Mesendoderm (in vitro differentiated cells): Measurements from ENCODE around the gene MPC1. TPM values are rescaled to one million over a fixed set of nuclear protein-coding genes. Genes with fewer than 3 reads are reported as not detected.

ENCODE experiments used
- DNase-seq: peaks from one replicate; pipeline ENCODE4 v3.0.0; 2013
- H2AK5ac ChIP-seq: 2 replicates; pipeline ENCODE4 v1.6.1; 2013; ENCODE audit warnings: low read length, inconsistent platforms
- H2BK120ac ChIP-seq: 2 replicates; pipeline ENCODE4 v1.6.1; 2013; ENCODE audit warnings: low read depth, mild to moderate bottlenecking, low read length, moderate library complexity, mixed read lengths
- H2BK15ac ChIP-seq: replicated peaks from 2 replicates; pipeline ENCODE4 v1.6.1; 2013; ENCODE audit warnings: low read depth, mild to moderate bottlenecking, moderate library complexity
- H2BK5ac ChIP-seq: 2 replicates; pipeline ENCODE4 v1.6.1; 2013; ENCODE audit warnings: low read length, inconsistent platforms
- H3K18ac ChIP-seq: 2 replicates; pipeline ENCODE4 v1.6.1; 2013; ENCODE audit warnings: mild to moderate bottlenecking, low read length, mixed read lengths
- H3K23ac ChIP-seq: one replicate; pipeline ENCODE4 v1.6.1; 2013; ENCODE audit warnings: low read length
- H3K27ac ChIP-seq: 2 replicates; pipeline ENCODE4 v1.5.1; 2013; ENCODE audit warnings: low read depth, mild to moderate bottlenecking, inconsistent platforms, low read length, moderate library complexity
- H3K27me3 ChIP-seq: 2 replicates; pipeline ENCODE4 v1.6.1; 2013; ENCODE audit warnings: low read length, control low read depth, mild to moderate bottlenecking, inconsistent platforms; ENCODE audit not compliant: insufficient read depth, poor library complexity
- H3K36me3 ChIP-seq: 2 replicates; pipeline ENCODE4 v1.6.1; 2013; ENCODE audit warnings: low read length, inconsistent platforms; ENCODE audit not compliant: control insufficient read depth, insufficient read depth
- H3K4ac ChIP-seq: one replicate; pipeline ENCODE4 v1.6.1; 2013; ENCODE audit warnings: low read depth, mild to moderate bottlenecking, low read length, moderate library complexity
- H3K4me1 ChIP-seq: 2 replicates; pipeline ENCODE4 v1.6.1; 2013; ENCODE audit warnings: low read depth, low read length, inconsistent platforms; ENCODE audit not compliant: control insufficient read depth
- H3K4me2 ChIP-seq: 2 replicates; pipeline ENCODE4 v1.6.1; 2013; ENCODE audit warnings: low read length
- H3K4me3 ChIP-seq: 2 replicates; pipeline ENCODE4 v1.5.1; 2013; ENCODE audit warnings: mild to moderate bottlenecking, low read length
- H3K56ac ChIP-seq: one replicate; pipeline ENCODE4 v1.6.1; 2013; ENCODE audit warnings: low read length
- H3K79me1 ChIP-seq: 2 replicates; pipeline ENCODE4 v1.6.1; 2013; ENCODE audit warnings: low read length, inconsistent platforms
- H3K79me2 ChIP-seq: 2 replicates; pipeline ENCODE4 v1.6.1; 2013; ENCODE audit warnings: mild to moderate bottlenecking, low read length; ENCODE audit not compliant: control insufficient read depth, insufficient read depth
- H3K9ac ChIP-seq: 2 replicates; pipeline ENCODE4 v1.6.1; 2013; ENCODE audit warnings: low read length, inconsistent platforms
- H4K5ac ChIP-seq: one replicate; pipeline ENCODE4 v1.6.1; 2013; ENCODE audit warnings: low read length
- H4K8ac ChIP-seq: one replicate; pipeline ENCODE4 v1.6.1; 2013; ENCODE audit warnings: low read depth, mild to moderate bottlenecking, control low read depth, low read length, moderate library complexity
- WGBS: extraction: QIAGEN DNeasy Blood & Tissue Kit; methylation state at CpG from one replicate; pipeline ENCODE4 v1.1.7; 2013; ENCODE audit warnings: low lambda C conversion rate, missing lambda C conversion rate; ENCODE audit not compliant: insufficient coverage; ENCODE audit errors: extremely low coverage; 5-methylcytosine and 5-hydroxymethylcytosine counted together
- polyA plus RNA-seq, 2 experiments: library from polyadenylated mRNA; stranded (reverse); fragments of 200-250 nt; gene quantifications; one replicate each; pipeline ENCODE4 v1.2.3, GENCODE V29; 2013

The MPC1 gene
- polyA plus RNA-seq (2013, experiment 1 of 2), result 29.7 TPM
- polyA plus RNA-seq (2013, experiment 2 of 2), result 27.6 TPM

DNA sequence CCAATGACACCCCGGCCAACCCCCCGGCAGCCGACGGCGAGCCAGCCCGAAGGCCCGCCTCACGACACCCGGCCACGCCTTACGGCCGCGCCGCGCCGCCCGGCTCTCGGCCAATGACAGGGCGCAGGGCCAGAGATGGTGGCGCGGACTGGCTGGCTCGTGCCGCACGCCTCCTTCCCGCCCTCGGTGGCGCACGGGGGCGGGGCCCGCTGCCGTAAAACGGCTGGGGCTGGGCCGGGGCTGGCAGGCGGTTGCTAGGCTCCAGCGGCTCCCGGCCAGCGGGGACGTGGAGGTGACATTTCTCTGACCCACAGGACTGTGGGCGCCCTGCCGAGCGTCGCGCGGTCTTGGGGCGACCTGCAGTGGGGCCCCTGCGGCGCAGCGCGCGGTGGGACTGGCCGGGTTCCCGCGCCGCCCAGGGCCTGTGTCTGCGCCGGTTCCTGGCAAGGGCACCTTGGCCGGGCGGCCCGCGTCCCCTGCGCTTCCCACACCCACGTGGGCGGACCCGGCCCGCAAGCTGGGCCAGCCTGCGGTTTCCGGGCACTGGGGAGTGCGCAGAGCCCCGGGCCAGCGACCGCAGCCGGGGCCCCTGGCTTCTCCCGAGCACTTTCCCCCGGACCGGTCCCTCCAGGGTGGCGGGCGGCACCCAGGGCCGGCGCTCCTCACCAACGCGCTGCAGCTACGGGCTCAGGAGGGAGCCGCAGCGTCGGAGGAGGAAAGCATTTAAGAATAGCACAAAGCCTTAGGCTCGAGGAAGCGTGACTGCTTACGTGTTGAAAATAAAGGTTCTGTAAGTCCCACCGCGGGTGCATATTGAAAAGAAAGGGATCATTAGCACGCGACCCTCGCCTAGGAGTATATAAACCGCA is at the start of gene MPC1:
MPC1 (minus strand) TSS at position 8 of the 869 bp plus-strand sequence. CDS start 64 bp downstream, outside the sequence.
- Histone ChIP-seq H2AK5ac (no peak within 1 kb of the TSS), H2BK5ac (no peak within 1 kb of the TSS), H3K4me3 (peak within 1 kb of the TSS; percentile 78), H4K8ac (no peak within 1 kb of the TSS), H2BK120ac (no peak within 1 kb of the TSS), H3K9ac (peak within 1 kb of the TSS; percentile 84), H3K27me3 (no peaks in the 10 kb centered on the region), H3K79me1 (no peaks in the 10 kb centered on the region), H3K79me2 (no peaks in the 10 kb centered on the region), H2BK15ac (no peak within 1 kb of the TSS), H3K56ac (peak within 1 kb of the TSS; percentile 90), H3K4ac (no peak within 1 kb of the TSS), H3K27ac (peak within 1 kb of the TSS; percentile 68), H3K4me2 (peak within 1 kb of the TSS; percentile 97), H3K18ac (peak within 1 kb of the TSS; percentile 25), H3K23ac (no peak within 1 kb of the TSS), H4K5ac (no peak within 1 kb of the TSS), H3K36me3 (no peaks in the 10 kb centered on the region), H3K4me1 (no peaks in the 10 kb centered on the region)
- no CpG with 5 or more reads among the region's 94 CpGs for WGBS
- DNase-seq, result peak; percentile 98

GRCh38 chr6:166430269-166430668 is 47.5 kb upstream of the MPC1 start:
- Histone ChIP-seq H3K27me3 (no peaks in the 10 kb centered on the region), H3K27ac (no peak overlapping the region), H3K9ac (no peak overlapping the region), H3K18ac (no peak overlapping the region), H3K4ac (no peak overlapping the region), H3K36me3 (no peaks in the 10 kb centered on the region), H3K23ac (no peak overlapping the region), H4K8ac (no peak overlapping the region), H3K79me2 (no peaks in the 10 kb centered on the region), H2BK120ac (no peak overlapping the region), H3K79me1 (no peaks in the 10 kb centered on the region), H2BK5ac (no peak overlapping the region), H3K4me2 (no peak overlapping the region), H4K5ac (no peak overlapping the region), H2BK15ac (no peak overlapping the region), H3K4me3 (no peak overlapping the region), H3K56ac (no peak overlapping the region), H2AK5ac (no peak overlapping the region), H3K4me1 (no peaks in the 10 kb centered on the region)
- WGBS, result no CpG with 5 or more reads among the region's 17 CpGs
- DNase-seq, result no peak

DNA sequence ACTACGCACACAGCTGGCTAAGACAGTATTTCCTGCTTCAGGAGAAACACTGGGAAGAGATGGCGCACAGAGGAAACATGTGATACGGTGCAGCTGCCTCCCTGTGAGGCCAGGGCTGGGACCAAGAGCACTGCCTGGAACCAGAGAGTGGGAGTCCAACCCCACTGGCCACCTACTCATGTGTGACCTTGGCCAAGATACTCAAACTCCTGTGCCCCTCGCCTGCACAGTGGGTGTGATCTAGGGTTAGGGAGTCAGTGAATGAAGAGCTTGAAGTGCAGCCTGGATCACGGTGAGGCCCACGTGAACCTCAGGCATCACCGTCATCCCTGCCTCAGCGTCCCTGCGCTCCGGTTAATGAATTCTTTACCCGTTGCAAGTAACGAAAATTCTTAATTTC is 41.7 kb upstream of the MPC1 start:
- H3K23ac ChIP-seq, result no peak overlapping the region
- no peaks in the 10 kb centered on the region for H3K36me3 ChIP-seq
- H3K27ac ChIP-seq, result no peak overlapping the region

GRCh38 chr6:166423781-166424180 is 41.0 kb upstream of the MPC1 start:
- no peak overlapping the region for H3K18ac ChIP-seq
- no peak overlapping the region for H2BK15ac ChIP-seq
- no peak overlapping the region for H2AK5ac ChIP-seq
- no peak overlapping the region for H3K4me2 ChIP-seq
- H3K79me1 ChIP-seq, result no peaks in the 10 kb centered on the region
- H3K36me3 ChIP-seq, result no peaks in the 10 kb centered on the region
- no peak overlapping the region for H4K8ac ChIP-seq
- no peaks in the 10 kb centered on the region for H3K79me2 ChIP-seq
- H4K5ac ChIP-seq, result no peak overlapping the region
- no peak overlapping the region for H2BK120ac ChIP-seq
- H3K9ac ChIP-seq, result no peak overlapping the region
- no peak overlapping the region for H2BK5ac ChIP-seq
- H3K27me3 ChIP-seq, result no peaks in the 10 kb centered on the region
- no peak overlapping the region for H3K56ac ChIP-seq
- H3K27ac ChIP-seq, result no peak overlapping the region
- H3K4me3 ChIP-seq, result no peak overlapping the region
- no peak for DNase-seq
- no peak overlapping the region for H3K4ac ChIP-seq
- WGBS, result no CpG with 5 or more reads among the region's 7 CpGs
- no peak overlapping the region for H3K23ac ChIP-seq
- H3K4me1 ChIP-seq, result no peaks in the 10 kb centered on the region

More for the DNA sequence above, 41.7 kb upstream of the MPC1 start:
- Histone ChIP-seq H3K4me1 (no peaks in the 10 kb centered on the region), H4K8ac (no peak overlapping the region), H2BK15ac (no peak overlapping the region), H3K9ac (no peak overlapping the region), H3K18ac (no peak overlapping the region), H3K27me3 (no peaks in the 10 kb centered on the region), H3K79me1 (no peaks in the 10 kb centered on the region), H4K5ac (no peak overlapping the region), H2BK5ac (no peak overlapping the region), H3K4me2 (no peak overlapping the region), H2AK5ac (no peak overlapping the region), H3K56ac (no peak overlapping the region), H2BK120ac (no peak overlapping the region), H3K4ac (no peak overlapping the region), H3K79me2 (no peaks in the 10 kb centered on the region), H3K4me3 (no peak overlapping the region)
- no CpG with 5 or more reads among the region's 12 CpGs for WGBS
- DNase-seq, result no peak

- no peak for DNase-seq
- Histone ChIP-seq H3K27me3 (no peaks in the 10 kb centered on the region), H3K36me3 (peaks cover 2% of the 10 kb centered on the region), H3K4me2 (no peak overlapping the region), H2BK15ac (no peak overlapping the region), H4K5ac (no peak overlapping the region), H2AK5ac (no peak overlapping the region), H3K27ac (no peak overlapping the region), H3K4me3 (no peak overlapping the region), H3K23ac (no peak overlapping the region), H3K79me1 (no peaks in the 10 kb centered on the region), H3K18ac (no peak overlapping the region), H3K79me2 (no peaks in the 10 kb centered on the region), H4K8ac (no peak overlapping the region), H3K56ac (no peak overlapping the region), H3K4me1 (no peaks in the 10 kb centered on the region), H3K4ac (no peak overlapping the region), H2BK120ac (no peak overlapping the region), H2BK5ac (no peak overlapping the region), H3K9ac (no peak overlapping the region)
- WGBS, result no CpG with 5 or more reads among the region's 22 CpGs
Measured at GRCh38 chr6:166423051-166423745, 40.5 kb upstream of the MPC1 start.
